HEK293T (cell line): ENCODE measurements around the gene CDH4.

Experiments used
- BHLHE40 ChIP-seq: fragments of 450-650 bp; IDR thresholded peaks from 2 replicates; pipeline ENCODE4 v1.6.1; 2016; ENCODE audit warnings: mild to moderate bottlenecking, moderate library complexity, borderline replicate concordance
- ELF4 ChIP-seq: fragments of 450-650 bp; IDR thresholded peaks from 2 replicates; pipeline ENCODE4 v1.6.1; 2017; ENCODE audit warnings: antibody characterized with exemption
- FOXA1 ChIP-seq: fragments of 450-650 bp; IDR thresholded peaks from 2 replicates; pipeline ENCODE4 v1.6.1; 2016; ENCODE audit warnings: mild to moderate bottlenecking
- FOXK2 ChIP-seq: fragments of 450-650 bp; IDR thresholded peaks from 2 replicates; pipeline ENCODE4 v1.6.1; 2016; ENCODE audit warnings: mild to moderate bottlenecking
- FOXM1 ChIP-seq: fragments of 450-650 bp; IDR thresholded peaks from 2 replicates; pipeline ENCODE4 v1.6.1; 2017; ENCODE audit warnings: mild to moderate bottlenecking, borderline replicate concordance
- HDGF ChIP-seq: fragments of 450-650 bp; IDR thresholded peaks from 2 replicates; pipeline ENCODE4 v1.6.1; 2017; ENCODE audit warnings: antibody characterized with exemption, borderline replicate concordance
- L3MBTL2 ChIP-seq: fragments of 450-650 bp; conservative IDR thresholded peaks from 2 replicates; pipeline ENCODE4 v1.6.1; 2016; ENCODE audit warnings: mild to moderate bottlenecking
- SP1 ChIP-seq: fragments of 450-650 bp; IDR thresholded peaks from 2 replicates; pipeline ENCODE4 v1.6.1; 2017
- SUZ12 ChIP-seq: fragments of 450-650 bp; IDR thresholded peaks from 2 replicates; pipeline ENCODE4 v1.6.1; 2016; ENCODE audit warnings: mild to moderate bottlenecking
- TARDBP ChIP-seq: fragments of 450-650 bp; IDR thresholded peaks from 2 replicates; pipeline ENCODE4 v1.6.1; 2016
- ZNF384 ChIP-seq: fragments of 450-650 bp; IDR thresholded peaks from 2 replicates; pipeline ENCODE4 v1.6.1; 2016
- TF ChIP-seq, protein P1 (sequence below): fragments of 450-650 bp; IDR thresholded peaks from 2 replicates; pipeline ENCODE4 v1.6.1; 2016

- TF ChIP-seq BHLHE40 (no peak), SP1 (no peak), FOXA1 (no peak), HDGF (no peak), TARDBP (no peak), ZNF384 (no peak), ELF4 (no peak), FOXM1 (no peak), L3MBTL2 (no peak), SUZ12 (no peak), FOXK2 (no peak)
- TF ChIP-seq, protein P1, sequence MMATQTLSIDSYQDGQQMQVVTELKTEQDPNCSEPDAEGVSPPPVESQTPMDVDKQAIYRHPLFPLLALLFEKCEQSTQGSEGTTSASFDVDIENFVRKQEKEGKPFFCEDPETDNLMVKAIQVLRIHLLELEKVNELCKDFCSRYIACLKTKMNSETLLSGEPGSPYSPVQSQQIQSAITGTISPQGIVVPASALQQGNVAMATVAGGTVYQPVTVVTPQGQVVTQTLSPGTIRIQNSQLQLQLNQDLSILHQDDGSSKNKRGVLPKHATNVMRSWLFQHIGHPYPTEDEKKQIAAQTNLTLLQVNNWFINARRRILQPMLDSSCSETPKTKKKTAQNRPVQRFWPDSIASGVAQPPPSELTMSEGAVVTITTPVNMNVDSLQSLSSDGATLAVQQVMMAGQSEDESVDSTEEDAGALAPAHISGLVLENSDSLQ, result no peak
These were observed 504.1 kb downstream of the CDH4 start for GRCh38 chr20:61755971-61756845.
